Memory B cell (primary cell): ENCODE measurements around the gene PDE11A.

Source experiments
- ATAC-seq: fragments of 150-1000 bp; cut with Tn5 transposase; 2 replicates; pipeline ENCODE4 v1.10.0; 2021; ENCODE audit warnings: low read depth, mild to moderate bottlenecking, moderate library complexity
- DNase-seq, 2 donors: peaks; one replicate each; pipeline ENCODE4 v3.0.0; 2022; ENCODE audit warnings: low spot score in 2 of 2
- H3K27ac Mint-ChIP-seq: one replicate; pipeline ENCODE4 v1.8.0; 2022; ENCODE audit warnings: mild to moderate bottlenecking, moderate library complexity, mixed read lengths
- H3K27me3 Mint-ChIP-seq: one replicate; pipeline ENCODE4 v1.8.0; 2022; ENCODE audit warnings: mixed read lengths
- H3K36me3 Mint-ChIP-seq: one replicate; pipeline ENCODE4 v1.8.0; 2022; ENCODE audit warnings: mild to moderate bottlenecking, mixed read lengths
- H3K4me1 Mint-ChIP-seq: one replicate; pipeline ENCODE4 v1.8.0; 2022; ENCODE audit warnings: mixed read lengths
- H3K4me3 Mint-ChIP-seq: one replicate; pipeline ENCODE4 v1.8.0; 2022; ENCODE audit warnings: mild to moderate bottlenecking, moderate library complexity, mixed read lengths
- H3K9me3 Mint-ChIP-seq: one replicate; pipeline ENCODE4 v1.8.0; 2022; ENCODE audit warnings: mixed read lengths

The PDE11A gene

GRCh38 chr2:177721087-177721486, 351.5 kb downstream of the PDE11A start:
- Mint-ChIP-seq H3K27ac (no peak overlapping the region), H3K4me3 (no peak overlapping the region), H3K4me1 (no peaks in the 10 kb centered on the region), H3K36me3 (no peaks in the 10 kb centered on the region), H3K27me3 (no peaks in the 10 kb centered on the region), H3K9me3 (no peaks in the 10 kb centered on the region)
- no peak for DNase-seq
- no peak for ATAC-seq

DNA sequence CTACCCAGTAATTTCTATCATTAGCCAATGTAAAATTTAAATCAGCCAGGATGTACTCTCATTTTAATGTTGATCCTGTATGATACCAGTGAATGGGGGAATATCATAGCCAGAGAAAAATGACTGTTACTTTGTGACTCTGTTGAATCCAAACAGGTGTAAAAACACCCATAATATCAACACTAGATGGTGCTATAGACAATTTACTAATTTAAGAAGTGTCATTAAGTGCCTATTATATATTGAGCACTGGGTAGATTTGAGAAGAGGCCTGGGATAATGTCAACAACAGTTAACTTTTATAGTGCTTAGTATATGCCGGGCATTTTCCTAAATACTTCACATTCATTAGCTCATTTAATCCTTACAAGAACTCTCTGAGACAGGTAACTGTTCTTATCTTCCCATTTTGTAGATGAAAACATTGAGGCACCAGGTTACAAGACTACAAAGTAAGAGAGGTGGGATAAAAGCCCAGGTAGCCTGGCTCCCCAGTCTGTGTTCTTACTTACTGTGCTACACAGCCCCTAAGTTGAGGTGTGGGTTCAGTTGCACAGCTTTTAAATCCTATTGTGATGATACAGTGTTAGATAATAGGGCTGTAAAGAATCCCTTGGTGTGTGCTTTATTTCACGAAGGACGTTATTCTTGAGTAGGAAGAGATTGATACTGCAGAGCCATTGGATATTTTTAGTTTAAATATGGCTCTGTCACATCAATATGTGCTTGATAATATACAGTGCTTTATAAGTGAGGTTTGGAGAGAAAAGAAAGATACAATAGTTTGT, 354.6 kb downstream of the PDE11A start:
- no peaks in the 10 kb centered on the region for H3K9me3 Mint-ChIP-seq
- no peaks in the 10 kb centered on the region for H3K27me3 Mint-ChIP-seq
- no peaks in the 10 kb centered on the region for H3K4me1 Mint-ChIP-seq
- no peaks in the 10 kb centered on the region for H3K36me3 Mint-ChIP-seq
- no peak overlapping the region for H3K4me3 Mint-ChIP-seq
- ATAC-seq (no peak), DNase-seq (no peak)
- H3K27ac Mint-ChIP-seq: no peak overlapping the region

DNA sequence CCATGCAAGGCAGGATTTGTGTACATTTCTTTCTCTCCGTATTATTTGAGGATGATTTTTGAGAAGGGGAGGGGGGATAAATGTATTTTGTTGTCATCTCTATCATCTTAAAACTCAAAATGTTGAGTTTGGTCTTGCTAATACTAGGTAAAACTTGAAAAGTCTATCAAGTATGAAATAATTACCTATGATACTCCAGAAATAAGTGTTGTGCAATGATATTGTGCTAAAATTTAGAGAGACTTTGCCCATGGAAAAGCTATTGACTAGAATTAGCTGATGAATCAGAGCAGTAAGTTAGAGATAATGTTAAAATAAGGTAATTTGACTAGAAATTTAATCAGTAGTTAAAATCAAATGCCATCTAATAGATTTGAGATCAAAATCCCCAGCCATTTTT, 356.1 kb downstream of the PDE11A start:
- ATAC-seq (no peak), DNase-seq (no peak)
- Mint-ChIP-seq H3K27me3 (no peaks in the 10 kb centered on the region), H3K36me3 (no peaks in the 10 kb centered on the region), H3K4me1 (no peaks in the 10 kb centered on the region), H3K4me3 (no peak overlapping the region), H3K27ac (no peak overlapping the region), H3K9me3 (no peaks in the 10 kb centered on the region)

DNA sequence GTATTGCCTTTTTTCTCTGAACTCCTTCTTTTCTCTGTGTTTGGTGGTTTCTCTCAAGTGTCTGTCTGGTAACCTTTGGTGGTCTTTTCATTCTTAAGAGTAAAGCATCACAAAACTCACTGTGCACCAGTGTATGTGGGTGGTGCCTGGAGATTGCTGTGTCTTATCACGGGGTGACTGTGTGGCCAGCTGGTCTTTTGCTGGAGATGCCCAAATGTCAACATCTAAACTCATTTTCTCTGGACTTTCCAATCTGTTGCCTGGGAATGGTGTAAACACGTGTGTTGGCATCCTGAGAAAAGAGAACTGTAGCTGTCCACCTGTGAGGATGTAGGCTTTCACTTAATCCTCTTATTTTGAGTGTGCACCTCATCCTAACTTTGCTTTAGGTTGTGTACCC, 356.8 kb downstream of the PDE11A start:
- no peak overlapping the region for H3K27ac Mint-ChIP-seq
- no peak for ATAC-seq
- no peaks in the 10 kb centered on the region for H3K36me3 Mint-ChIP-seq
- H3K4me3 Mint-ChIP-seq: no peak overlapping the region
- no peaks in the 10 kb centered on the region for H3K9me3 Mint-ChIP-seq
- H3K4me1 Mint-ChIP-seq: no peaks in the 10 kb centered on the region
- no peaks in the 10 kb centered on the region for H3K27me3 Mint-ChIP-seq
- no peak for DNase-seq

DNA sequence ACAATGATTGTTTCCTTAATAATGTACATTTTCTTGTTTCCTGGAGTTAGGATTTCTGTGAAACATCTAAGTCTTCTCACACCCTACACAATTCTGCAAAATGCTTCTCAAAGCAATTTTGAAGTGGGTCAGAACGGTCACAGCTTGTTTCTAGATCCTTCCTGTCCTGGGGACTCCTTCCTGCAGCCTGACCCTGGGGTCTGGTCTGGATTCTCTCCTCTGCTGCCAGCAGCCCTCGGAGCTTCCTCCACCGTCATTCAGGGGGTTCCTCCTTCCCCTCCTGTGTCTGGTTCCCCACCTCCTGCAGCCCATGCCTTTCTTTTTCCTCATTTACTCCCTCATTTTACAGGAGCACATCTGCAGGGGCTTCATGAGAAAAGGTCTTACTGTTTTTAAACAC, 357.9 kb downstream of the PDE11A start:
- ATAC-seq (no peak), DNase-seq (no peak)
- Mint-ChIP-seq H3K4me1 (no peaks in the 10 kb centered on the region), H3K36me3 (no peaks in the 10 kb centered on the region), H3K4me3 (no peak overlapping the region), H3K27me3 (no peaks in the 10 kb centered on the region), H3K9me3 (no peaks in the 10 kb centered on the region), H3K27ac (no peak overlapping the region)

DNA sequence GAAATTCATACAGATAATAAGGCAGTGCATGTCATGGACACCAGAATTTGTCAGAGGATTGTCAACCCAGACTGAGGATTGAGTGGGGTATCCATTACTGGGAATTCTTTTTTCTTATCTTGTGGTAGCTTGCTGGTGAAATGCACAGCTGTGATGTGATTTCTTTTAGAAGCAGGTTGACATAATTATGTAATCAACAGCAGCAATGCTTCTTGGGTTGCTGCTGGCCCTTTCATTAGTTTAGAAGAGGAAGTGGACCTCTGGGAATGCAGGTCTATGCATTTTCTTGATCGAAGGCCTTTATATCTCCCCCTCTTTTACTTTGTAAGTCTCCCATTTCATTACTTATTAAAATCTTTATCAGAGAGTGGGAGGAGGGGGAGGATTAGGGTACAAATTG, 360.1 kb downstream of the PDE11A start:
- no peak for ATAC-seq
- Mint-ChIP-seq H3K27ac (no peak overlapping the region), H3K4me1 (no peaks in the 10 kb centered on the region)

GRCh38 chr2:177711483-177712265, 360.9 kb downstream of the PDE11A start:
- H3K9me3 Mint-ChIP-seq: no peaks in the 10 kb centered on the region
- DNase-seq: no peak
- no peaks in the 10 kb centered on the region for H3K36me3 Mint-ChIP-seq
- no peak overlapping the region for H3K4me3 Mint-ChIP-seq
- H3K27ac Mint-ChIP-seq: no peak overlapping the region
- H3K27me3 Mint-ChIP-seq: no peaks in the 10 kb centered on the region
- no peaks in the 10 kb centered on the region for H3K4me1 Mint-ChIP-seq
- no peak for ATAC-seq

More for the DNA sequence above, 360.1 kb downstream of the PDE11A start:
- no peak for DNase-seq
- no peaks in the 10 kb centered on the region for H3K9me3 Mint-ChIP-seq
- no peaks in the 10 kb centered on the region for H3K27me3 Mint-ChIP-seq
- no peak overlapping the region for H3K4me3 Mint-ChIP-seq
- H3K36me3 Mint-ChIP-seq: no peaks in the 10 kb centered on the region

- DNase-seq (no peak), ATAC-seq (no peak)
- Mint-ChIP-seq H3K4me1 (no peaks in the 10 kb centered on the region), H3K27me3 (no peaks in the 10 kb centered on the region), H3K36me3 (no peaks in the 10 kb centered on the region), H3K4me3 (no peak overlapping the region), H3K9me3 (no peaks in the 10 kb centered on the region), H3K27ac (no peak overlapping the region)
Observed at GRCh38 chr2:177710889-177711288, 361.7 kb downstream of the PDE11A start.

DNA sequence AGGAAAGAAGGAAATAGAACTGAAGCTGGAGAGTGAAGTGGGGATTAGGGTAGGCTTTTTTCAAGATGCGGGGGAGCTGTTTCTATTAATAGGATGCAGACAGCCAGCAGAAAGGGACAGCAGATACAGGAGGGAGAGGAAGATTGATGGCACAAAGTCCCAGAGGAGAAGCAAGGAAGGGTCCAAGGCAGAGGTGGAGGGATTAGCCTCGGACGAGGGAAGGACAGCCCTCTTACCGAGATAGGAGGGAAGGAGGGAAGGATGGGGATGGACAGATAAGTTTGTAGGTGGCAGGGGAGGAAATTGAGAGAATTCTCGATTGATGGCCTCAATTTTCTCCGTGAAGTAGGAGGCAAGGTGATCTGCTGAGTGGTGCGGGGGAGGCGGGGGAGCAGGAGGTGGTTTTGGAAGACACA, 362.6 kb downstream of the PDE11A start:
- ATAC-seq: no peak
- Mint-ChIP-seq H3K9me3 (no peaks in the 10 kb centered on the region), H3K4me3 (no peak overlapping the region), H3K27me3 (peaks cover 3% of the 10 kb centered on the region), H3K27ac (no peak overlapping the region), H3K36me3 (no peaks in the 10 kb centered on the region), H3K4me1 (no peaks in the 10 kb centered on the region)
- DNase-seq: no peak

- H3K36me3 Mint-ChIP-seq: no peaks in the 10 kb centered on the region
- H3K27ac Mint-ChIP-seq: no peak overlapping the region
- no peak for DNase-seq
- no peak for ATAC-seq
- no peak overlapping the region for H3K4me3 Mint-ChIP-seq
- no peaks in the 10 kb centered on the region for H3K9me3 Mint-ChIP-seq
- H3K27me3 Mint-ChIP-seq: peaks cover 5% of the 10 kb centered on the region
- H3K4me1 Mint-ChIP-seq: no peaks in the 10 kb centered on the region
Observed at GRCh38 chr2:177708660-177709444, 363.7 kb downstream of the PDE11A start.

- no peak for DNase-seq
- no peak for ATAC-seq
- H3K27ac Mint-ChIP-seq: no peak overlapping the region
- no peaks in the 10 kb centered on the region for H3K36me3 Mint-ChIP-seq
- H3K27me3 Mint-ChIP-seq: peaks cover 7% of the 10 kb centered on the region
- no peaks in the 10 kb centered on the region for H3K4me1 Mint-ChIP-seq
- no peaks in the 10 kb centered on the region for H3K9me3 Mint-ChIP-seq
- H3K4me3 Mint-ChIP-seq: no peak overlapping the region
Observed at GRCh38 chr2:177708106-177708505, 364.5 kb downstream of the PDE11A start.

DNA sequence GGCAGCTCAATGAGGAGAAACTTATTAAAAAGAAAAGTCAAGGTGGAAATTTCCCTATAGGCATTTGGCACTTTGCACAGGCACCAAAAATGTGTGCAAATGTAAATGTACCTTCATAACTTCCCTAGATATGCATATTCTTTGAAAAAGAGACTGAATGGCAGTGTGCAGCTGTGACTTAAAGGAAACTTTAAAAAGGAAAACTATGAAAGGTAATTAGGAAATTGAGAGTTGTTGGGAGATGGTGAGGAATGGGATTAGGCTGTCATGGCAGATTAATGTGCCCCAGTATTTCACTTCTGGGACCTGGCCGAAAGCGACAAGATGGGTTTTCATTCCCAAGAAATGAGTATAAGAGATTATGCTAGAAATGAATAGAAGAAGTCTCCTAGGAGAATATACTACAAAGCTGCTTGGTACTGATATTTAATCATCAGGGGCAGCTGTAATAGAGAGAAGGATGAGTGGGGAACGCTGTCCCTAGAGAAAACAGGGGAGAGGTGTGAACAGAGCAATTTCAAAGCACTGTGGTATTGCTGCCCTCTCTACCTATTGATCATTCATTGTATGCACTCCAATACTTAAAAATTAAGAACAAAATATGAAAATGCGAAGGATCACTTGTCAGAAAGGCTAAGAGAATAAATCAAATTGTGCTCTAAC, 366.9 kb downstream of the PDE11A start:
- DNase-seq (no peak), ATAC-seq (no peak)
- Mint-ChIP-seq H3K27ac (no peak overlapping the region), H3K27me3 (peaks cover 7% of the 10 kb centered on the region), H3K36me3 (no peaks in the 10 kb centered on the region), H3K9me3 (no peaks in the 10 kb centered on the region), H3K4me3 (no peak overlapping the region), H3K4me1 (no peaks in the 10 kb centered on the region)

GRCh38 chr2:177703159-177703558, 369.4 kb downstream of the PDE11A start:
- ATAC-seq (no peak), DNase-seq (no peak)
- Mint-ChIP-seq H3K4me1 (no peaks in the 10 kb centered on the region), H3K4me3 (no peak overlapping the region), H3K27me3 (peaks cover 8% of the 10 kb centered on the region), H3K27ac (no peak overlapping the region), H3K36me3 (no peaks in the 10 kb centered on the region), H3K9me3 (no peaks in the 10 kb centered on the region)

DNA sequence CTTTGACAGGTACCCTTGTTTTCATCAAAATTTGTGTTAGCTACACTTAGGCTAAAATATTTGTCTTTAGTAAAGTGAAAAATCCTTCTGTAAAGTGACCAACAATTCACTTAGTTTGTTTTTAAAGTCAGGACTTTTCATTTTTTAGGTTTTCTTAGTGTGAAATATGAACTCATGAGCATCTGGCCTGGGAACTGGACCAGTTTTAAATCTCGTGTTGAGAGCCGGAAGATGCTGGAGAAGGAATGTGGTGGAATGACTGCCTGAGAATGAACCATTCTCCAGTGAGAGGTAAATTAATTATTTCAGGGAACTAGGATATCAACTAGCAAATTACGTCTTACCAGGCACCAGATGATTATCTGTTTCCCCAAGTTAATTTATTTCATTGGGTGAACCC, 374.3 kb downstream of the PDE11A start:
- Mint-ChIP-seq H3K4me3 (no peak overlapping the region), H3K36me3 (no peaks in the 10 kb centered on the region), H3K4me1 (no peaks in the 10 kb centered on the region), H3K9me3 (no peaks in the 10 kb centered on the region), H3K27ac (no peak overlapping the region), H3K27me3 (peaks cover 7% of the 10 kb centered on the region)
- DNase-seq (no peak), ATAC-seq (no peak)
